22Rv1 (cell line): ENCODE measurements around the gene GLB1L2.

Experiments used
- ZFX ChIP-seq: fragments of 450-650 bp; IDR thresholded peaks from 2 replicates; pipeline ENCODE4 v1.6.1; 2017; ENCODE audit warnings: antibody characterized with exemption, borderline replicate concordance
- TF ChIP-seq, protein P1 (sequence below): fragments of 450-650 bp; IDR thresholded peaks from 2 replicates; pipeline ENCODE4 v1.5.1; 2017; ENCODE audit warnings: mild to moderate bottlenecking

DNA sequence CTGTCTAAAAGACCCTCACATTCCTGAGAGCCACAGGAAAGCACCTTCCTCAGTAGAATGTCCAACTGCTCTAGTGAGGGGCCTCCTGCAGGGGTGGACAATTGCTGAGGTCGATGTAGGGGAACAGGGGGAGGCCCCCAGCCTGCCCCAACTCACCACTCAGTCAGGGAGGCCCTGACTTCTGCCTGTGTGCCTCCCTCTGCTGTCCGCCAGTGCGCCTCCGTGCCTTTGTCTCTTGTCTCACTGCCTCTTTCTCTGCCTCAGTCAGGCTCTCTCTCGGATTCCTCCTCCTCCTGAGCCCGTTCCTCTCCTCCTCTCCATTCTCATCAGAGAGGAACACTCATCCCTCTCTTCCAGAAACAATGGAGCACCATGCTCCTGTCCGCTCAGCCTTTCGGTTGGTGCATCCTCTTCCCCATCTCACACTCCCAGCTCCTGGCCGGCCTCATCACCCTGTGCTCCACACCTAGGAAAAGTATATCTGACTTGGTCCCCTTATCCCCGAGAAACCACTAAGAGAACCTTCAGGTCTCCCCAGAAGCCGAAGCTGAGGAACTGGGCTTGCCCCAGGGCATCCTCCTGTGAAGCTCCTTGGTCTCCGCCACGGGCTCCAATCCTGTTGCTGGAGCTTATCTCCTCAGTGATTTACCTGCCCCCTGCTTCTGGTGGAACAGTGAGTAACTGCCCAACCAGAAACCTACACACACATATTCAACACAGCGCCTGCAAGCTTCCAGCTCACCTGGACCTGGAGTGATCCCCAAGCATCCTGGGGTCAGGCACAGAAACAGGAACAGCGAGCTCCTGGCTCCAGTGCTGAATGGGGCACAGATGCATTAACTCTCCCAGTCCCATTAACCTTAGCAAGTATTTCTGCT is 78.0 kb downstream of the GLB1L2 start:
- TF ChIP-seq, protein P1, sequence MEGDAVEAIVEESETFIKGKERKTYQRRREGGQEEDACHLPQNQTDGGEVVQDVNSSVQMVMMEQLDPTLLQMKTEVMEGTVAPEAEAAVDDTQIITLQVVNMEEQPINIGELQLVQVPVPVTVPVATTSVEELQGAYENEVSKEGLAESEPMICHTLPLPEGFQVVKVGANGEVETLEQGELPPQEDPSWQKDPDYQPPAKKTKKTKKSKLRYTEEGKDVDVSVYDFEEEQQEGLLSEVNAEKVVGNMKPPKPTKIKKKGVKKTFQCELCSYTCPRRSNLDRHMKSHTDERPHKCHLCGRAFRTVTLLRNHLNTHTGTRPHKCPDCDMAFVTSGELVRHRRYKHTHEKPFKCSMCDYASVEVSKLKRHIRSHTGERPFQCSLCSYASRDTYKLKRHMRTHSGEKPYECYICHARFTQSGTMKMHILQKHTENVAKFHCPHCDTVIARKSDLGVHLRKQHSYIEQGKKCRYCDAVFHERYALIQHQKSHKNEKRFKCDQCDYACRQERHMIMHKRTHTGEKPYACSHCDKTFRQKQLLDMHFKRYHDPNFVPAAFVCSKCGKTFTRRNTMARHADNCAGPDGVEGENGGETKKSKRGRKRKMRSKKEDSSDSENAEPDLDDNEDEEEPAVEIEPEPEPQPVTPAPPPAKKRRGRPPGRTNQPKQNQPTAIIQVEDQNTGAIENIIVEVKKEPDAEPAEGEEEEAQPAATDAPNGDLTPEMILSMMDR, result no peak
- TF ChIP-seq ZFX, result no peak
